ENCODE measurements around the gene MAFB. TPM values are rescaled to one million over a fixed set of nuclear protein-coding genes. Genes with fewer than 3 reads are reported as not detected.

The MAFB gene
- total RNA-seq, 1 experiment from 2014 or later = 1.0 TPM

DNA sequence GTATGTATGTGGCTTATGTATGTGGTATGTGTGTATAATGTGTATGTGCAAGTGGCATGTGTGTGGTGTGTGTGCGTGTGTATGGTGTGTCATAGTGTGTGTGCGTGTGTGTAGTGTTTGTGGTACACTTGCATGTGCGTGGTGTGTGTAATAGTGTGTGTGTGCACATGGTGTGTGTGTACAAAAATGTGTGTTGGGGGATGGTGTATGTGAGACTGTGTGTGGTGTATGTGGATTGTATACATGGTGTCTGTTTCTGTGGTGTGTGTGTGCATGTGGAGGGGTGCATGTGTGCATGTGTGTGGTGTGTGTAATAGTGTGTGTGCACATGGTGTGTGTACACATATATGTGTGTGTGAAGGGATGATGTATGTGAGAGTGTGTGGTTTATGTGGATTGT lies 21.5 kb downstream of the MAFB start:
- in situ Hi-C loops (cut with HindIII; ENCODE audit: low sequenced_read_pairs) = no loop called here
- DNase-seq (ENCODE audit: low spot score) = no peak

DNA sequence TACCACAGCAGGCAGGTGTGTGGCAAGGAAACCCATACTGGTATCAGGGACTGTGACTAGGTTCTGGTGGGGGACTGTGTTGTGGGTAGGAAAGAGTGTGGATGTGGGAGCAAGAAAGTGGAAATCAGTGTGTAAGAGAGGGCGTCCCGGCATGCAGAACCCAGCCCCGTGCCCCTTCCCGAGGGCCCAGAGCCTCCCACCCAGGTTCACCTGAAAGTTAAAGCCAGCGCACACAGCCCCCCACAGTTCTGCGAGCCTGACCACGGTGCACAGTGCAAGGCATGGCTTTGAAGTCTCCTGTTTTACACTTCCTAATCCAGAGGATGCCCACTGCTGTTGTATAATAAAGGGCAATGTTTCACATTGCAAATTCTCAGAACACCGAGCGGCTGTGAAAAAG lies 22.7 kb downstream of the MAFB start:
- in situ Hi-C loops (cut with HindIII; ENCODE audit: low sequenced_read_pairs) = no loop called here
- no peak for DNase-seq (ENCODE audit: low spot score)

DNA sequence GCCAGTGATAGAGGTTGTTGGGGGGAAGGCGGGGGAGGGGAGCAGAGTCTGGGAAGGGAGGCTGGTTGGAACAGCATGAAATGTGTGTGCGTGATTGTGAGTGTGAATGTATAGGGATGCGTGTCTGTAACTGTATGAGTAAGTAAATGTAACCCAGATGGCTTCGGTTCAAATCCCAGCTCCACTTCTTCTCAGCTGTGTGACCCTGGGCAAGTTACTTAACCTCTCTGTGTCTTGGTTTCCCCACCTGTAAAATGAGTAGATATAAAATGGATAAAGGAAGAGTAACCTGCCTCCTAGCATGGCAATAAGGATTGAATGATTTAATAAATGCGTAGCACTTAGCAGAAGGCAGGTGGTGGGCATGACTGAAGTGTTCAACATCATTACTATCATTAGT lies 24.1 kb downstream of the MAFB start:
- in situ Hi-C loops (cut with HindIII; ENCODE audit: low sequenced_read_pairs) = no loop called here
- DNase-seq (ENCODE audit: low spot score) = no peak

DNA sequence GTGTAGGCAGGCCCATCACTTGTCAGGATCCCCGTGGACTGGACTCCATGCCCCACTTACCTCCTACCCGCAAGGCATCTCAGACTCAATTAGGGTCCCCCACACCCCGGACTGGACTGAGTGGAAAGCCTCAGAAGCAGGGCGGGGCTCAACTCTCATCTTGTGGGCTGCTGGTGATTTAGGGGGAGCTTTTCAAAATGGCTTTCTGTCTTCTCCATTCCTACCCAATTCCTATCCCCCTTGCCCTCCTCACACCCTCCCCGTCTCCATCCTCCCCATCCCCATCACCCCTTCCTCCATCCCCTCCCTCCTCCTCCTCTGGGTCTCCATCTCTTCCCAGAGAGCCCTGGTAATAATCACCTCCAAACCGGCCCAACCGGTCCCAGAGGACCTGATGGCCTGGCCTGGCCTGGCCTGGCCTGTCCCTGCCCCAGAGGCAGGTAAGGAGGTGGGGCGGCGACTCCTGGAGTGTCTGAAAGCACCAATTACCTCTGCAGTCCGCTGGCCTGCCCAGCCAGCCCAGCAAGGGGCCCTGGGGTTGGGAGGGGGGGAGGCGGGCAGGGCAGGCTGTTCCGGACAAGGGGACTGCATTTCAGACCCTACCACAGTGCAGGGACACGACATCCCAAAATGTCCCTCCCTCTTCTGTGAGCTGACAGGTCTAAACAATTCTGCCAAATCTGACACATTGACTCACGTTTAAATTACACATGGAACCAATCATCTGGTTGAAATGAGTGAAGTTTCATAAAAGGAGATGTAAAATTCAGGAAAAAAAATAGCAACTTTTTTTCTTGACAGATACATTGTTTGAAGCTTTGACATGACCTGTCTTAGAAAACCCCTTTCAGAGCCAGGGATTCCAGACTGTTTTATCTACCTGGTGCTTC lies 24.8 kb downstream of the MAFB start:
- in situ Hi-C loops (cut with HindIII; ENCODE audit: low sequenced_read_pairs) = no loop called here
- no peak for DNase-seq (ENCODE audit: low spot score)

- in situ Hi-C loops (cut with HindIII; ENCODE audit: low sequenced_read_pairs) = no loop called here
- no peak for DNase-seq (ENCODE audit: low spot score)
Measured at GRCh38 chr20:40663304-40663790, 25.7 kb downstream of the MAFB start.

DNA sequence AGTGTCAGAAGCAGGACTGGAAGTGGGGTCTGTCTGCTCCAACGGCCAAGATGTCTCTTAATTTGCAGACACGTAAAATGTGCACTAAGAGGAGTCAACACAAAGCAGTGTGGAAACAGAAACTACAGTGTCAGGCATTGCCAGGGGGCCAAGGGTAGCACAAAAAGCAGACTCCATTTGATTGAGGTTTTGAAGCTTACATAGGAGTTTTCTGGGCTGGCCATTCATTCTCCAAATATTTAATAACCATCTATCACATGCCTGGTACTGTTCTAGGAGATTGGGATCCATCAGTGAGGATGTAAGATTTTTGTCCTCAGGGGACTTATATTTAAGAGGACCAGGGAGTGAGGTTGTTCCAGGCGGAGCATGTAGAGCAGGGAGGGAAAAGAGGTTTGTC lies 29.5 kb downstream of the MAFB start:
- no peak for DNase-seq (ENCODE audit: low spot score)
- in situ Hi-C loops (cut with HindIII; ENCODE audit: low sequenced_read_pairs) = no loop called here

DNA sequence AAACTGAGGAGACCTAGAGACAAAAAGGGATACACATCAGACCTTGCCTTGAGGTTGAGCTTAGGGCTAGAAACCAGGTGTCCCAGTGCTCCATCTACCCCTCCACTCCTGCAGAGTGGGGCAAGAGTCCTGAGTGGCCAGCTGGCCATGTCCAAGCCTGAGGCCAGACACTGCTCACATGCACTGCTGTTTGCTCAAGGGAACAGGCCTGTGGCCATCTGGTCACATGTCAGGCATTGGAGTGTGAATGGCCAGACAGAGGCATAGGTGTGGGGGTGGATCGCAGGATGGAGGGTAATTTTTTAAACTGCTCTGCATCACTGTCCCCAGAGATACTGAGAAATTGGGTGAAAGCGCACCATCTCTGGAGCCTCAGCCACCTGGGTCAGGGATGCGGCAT lies 30.5 kb downstream of the MAFB start:
- in situ Hi-C loops (cut with HindIII; ENCODE audit: low sequenced_read_pairs) = no loop called here
- no peak for DNase-seq (ENCODE audit: low spot score)

DNA sequence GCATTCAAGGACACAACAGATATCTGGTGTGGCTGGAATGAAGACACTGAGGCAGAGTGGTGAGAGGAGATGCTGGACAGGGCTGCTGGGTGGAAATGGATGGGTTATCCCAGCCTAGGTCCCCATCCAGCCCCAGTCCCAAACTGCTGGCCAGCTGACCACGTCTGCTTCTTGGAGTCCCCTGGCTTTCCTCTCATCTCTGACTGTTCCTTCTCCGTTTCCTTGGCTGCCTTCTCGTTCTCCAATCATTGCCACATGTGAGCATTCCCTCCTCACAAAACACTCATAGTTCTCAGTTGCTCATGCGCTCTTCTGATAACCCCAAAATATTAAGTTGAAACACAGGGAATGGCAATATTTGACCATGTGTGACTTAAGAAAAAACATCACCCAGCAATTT lies 31.5 kb downstream of the MAFB start:
- DNase-seq (ENCODE audit: low spot score) = no peak
- in situ Hi-C loops (cut with HindIII; ENCODE audit: low sequenced_read_pairs) = no loop called here

GRCh38 chr20:40655451-40655850 lies 33.6 kb downstream of the MAFB start:
- DNase-seq (ENCODE audit: low spot score) = no peak
- in situ Hi-C loops (cut with HindIII; ENCODE audit: low sequenced_read_pairs) = no loop called here

GRCh38 chr20:40654876-40655275 lies 34.2 kb downstream of the MAFB start:
- in situ Hi-C loops (cut with HindIII; ENCODE audit: low sequenced_read_pairs) = no loop called here
- DNase-seq (ENCODE audit: low spot score) = no peak

GRCh38 chr20:40652441-40652987 lies 36.5 kb downstream of the MAFB start:
- DNase-seq (ENCODE audit: low spot score) = no peak
- in situ Hi-C loops (cut with HindIII; ENCODE audit: low sequenced_read_pairs) = no loop called here

DNA sequence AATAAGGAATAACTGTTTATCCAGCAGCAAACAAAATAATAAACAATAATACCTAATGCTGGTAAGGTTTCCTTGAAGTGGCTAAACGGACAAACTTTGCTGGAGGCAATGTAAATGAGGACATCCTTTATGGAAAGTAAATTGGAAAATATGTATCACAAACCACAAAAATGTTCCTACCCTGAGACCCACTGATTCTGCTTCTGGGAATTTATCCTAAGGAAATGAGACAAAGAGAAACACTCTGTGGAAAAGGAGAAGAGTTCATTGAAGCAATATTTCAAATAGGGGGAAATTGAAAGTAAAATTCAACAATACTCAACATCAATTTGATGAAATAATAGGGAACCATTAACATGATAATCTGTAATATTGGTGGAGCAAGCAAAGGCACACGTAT lies 37.9 kb downstream of the MAFB start:
- in situ Hi-C loops (cut with HindIII; ENCODE audit: low sequenced_read_pairs) = no loop called here
- DNase-seq (ENCODE audit: low spot score) = no peak

GRCh38 chr20:40650707-40651106 lies 38.3 kb downstream of the MAFB start:
- in situ Hi-C loops (cut with HindIII; ENCODE audit: low sequenced_read_pairs) = no loop called here
- no peak for DNase-seq (ENCODE audit: low spot score)

GRCh38 chr20:40648210-40649072 lies 40.6 kb downstream of the MAFB start:
- DNase-seq (ENCODE audit: low spot score) = no peak
- in situ Hi-C loops (cut with HindIII; ENCODE audit: low sequenced_read_pairs) = no loop called here

GRCh38 chr20:40646813-40647212 lies 42.2 kb downstream of the MAFB start:
- in situ Hi-C loops (cut with HindIII; ENCODE audit: low sequenced_read_pairs) = no loop called here
- no peak for DNase-seq (ENCODE audit: low spot score)

DNA sequence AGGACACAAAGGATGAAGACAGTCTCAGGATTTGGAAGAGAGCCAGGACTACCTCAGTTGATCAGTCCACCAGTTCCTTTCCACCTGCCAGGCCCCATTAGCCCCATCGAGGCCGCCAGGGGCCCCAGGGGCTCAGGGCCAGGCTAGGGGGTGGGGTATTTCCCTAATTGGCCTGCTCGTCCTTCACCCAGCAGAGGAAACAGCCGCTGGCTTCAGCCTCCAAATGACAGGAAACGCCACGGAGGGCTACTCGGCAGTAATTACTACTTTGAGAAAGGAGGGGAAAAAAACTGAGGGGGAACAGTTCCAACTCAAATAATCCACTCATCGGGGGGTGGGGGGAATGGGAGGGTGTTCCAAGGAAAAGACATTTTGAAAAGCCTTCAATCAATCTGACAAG lies 42.7 kb downstream of the MAFB start:
- DNase-seq (ENCODE audit: low spot score) = no peak
- in situ Hi-C loops (cut with HindIII; ENCODE audit: low sequenced_read_pairs) = no loop called here

DNA sequence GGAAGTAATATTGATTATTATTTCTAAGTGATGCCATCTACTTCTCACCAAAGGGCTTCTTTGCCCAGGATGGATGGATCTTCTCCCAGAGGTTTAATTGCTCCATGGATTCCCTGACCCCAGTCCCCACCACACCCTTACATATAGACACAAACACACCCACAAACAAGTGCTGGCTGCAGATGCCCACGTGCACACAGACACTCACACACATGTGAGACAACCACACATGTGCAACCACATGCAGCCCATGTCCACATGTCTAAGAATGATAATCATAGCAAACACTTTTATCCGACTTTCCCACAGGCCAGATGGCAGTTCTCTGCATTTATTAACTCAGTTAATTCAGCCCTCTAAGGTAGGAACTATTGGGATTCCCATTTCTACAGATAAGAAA lies 44.2 kb downstream of the MAFB start:
- in situ Hi-C loops (cut with HindIII; ENCODE audit: low sequenced_read_pairs) = no loop called here
- DNase-seq (ENCODE audit: low spot score) = no peak

- in situ Hi-C loops (cut with HindIII; ENCODE audit: low sequenced_read_pairs) = no loop called here
Measured at GRCh38 chr20:40643891-40644290, 45.1 kb downstream of the MAFB start.

DNA sequence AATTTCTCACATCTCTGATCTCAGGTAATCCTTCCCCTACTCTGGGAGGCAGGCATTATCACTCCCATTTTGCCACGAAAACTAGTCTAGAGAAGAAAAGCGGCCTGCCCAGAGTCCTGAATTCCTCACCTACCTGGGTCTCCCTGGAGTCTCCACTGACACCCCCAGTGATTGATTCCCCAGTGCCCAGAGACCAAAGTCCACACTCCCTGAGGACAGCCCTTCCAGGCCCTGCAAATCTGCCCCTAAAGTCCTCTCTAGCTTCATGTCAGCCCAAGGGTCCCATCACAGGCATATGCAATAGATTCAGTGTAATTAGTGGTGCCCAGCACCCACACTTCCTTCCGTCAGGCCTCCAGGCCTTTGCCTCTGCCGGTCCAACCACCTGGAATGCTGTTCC lies 47.2 kb downstream of the MAFB start:
- no peak for DNase-seq (ENCODE audit: low spot score)
- in situ Hi-C loops (cut with HindIII; ENCODE audit: low sequenced_read_pairs) = no loop called here

More at GRCh38 chr20:40643891-40644290, 45.1 kb downstream of the MAFB start:
- no peak for DNase-seq (ENCODE audit: low spot score)

DNA sequence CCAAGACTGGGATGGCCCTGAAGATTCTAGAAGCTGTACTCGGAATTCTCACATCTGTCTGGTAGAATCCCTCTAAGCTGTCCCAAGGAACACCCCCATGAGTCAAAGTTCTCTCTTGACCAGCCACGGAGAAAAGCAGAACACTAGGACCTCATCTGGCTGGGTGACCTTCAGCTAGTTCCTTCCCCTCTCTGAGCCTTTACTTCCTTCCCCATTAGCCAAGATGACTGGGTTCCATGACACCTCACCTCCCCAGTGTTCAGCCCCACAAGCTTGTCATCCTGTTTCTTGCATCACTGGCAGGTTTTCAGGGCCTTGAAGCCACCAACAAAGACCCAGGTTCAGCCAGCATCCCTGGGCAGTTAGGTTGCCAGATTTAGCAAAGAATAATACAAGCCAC lies 47.8 kb downstream of the MAFB start:
- in situ Hi-C loops (cut with HindIII; ENCODE audit: low sequenced_read_pairs) = no loop called here
- no peak for DNase-seq (ENCODE audit: low spot score)
